ENCODE measurements around the gene MOG.

- TF ChIP-seq POLR2A (IDR thresholded peaks at IDR 0.05) (no peak), POLR2AphosphoS5 (IDR thresholded peaks at IDR 0.05) (no peak)
Observed at GRCh38 chr6:29611426-29611825, 45.5 kb upstream of the MOG start.
